Right lobe of liver (tissue), 4 donors: ENCODE measurements around the gene PIAS3.

Source experiments
- POLR2A ChIP-seq: fragments of 450-650 bp; IDR thresholded peaks from one replicate; pipeline ENCODE4 v1.6.1; 2017; ENCODE audit warnings: antibody characterized with exemption, mild to moderate bottlenecking
- TF ChIP-seq, protein P1 (sequence below), 4 donors: fragments of 200-600 bp in 3 of 4; fragments of 450-650 bp in 1 of 4; IDR thresholded peaks; one replicate each; pipeline versions ENCODE4 v1.5.1 to v1.8.0; 2016 to 2022; ENCODE audit warnings: antibody characterized with exemption in 4 of 4, mild to moderate bottlenecking in 2 of 4
- donor health status: DM: no; HTN: no; CAD: no.
- donor health status: DM: no; HTN: no; CAD: no.
- donor health status: DM: no; HTN: yes; CAD: no.

DNA sequence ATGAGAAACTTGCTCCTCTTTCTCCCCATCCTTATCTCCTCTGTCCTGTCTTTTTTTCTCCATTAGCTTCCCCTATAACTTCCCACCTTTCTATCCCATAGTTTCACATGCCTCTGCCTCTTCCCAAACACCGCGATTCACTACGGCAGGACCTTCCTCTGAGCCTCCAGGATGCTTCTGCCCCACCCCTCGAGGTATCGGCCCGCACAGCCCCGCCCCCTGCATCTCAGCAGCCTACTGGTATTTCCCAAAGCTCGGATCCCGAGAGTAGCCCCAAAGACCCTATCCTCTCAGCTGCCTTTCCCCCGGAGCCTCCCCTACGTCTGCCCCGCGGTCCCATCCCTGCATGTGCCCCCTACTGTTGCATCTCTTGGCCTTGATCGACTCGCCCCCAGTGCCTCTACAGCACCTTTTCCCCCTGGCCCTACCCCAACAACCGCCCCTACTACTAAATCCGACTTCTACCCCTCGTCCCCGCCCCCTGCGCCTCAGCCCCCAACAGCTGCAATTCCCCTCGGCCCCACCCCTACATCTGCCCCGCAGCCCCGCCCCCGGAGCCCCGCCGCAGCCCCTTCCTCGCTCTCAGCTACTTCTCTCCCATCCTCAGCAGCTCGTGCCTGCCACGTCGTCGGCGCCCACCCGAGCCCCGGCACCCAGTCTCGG, 512 bp downstream of the PIAS3 start:
- TF ChIP-seq, protein P1, sequence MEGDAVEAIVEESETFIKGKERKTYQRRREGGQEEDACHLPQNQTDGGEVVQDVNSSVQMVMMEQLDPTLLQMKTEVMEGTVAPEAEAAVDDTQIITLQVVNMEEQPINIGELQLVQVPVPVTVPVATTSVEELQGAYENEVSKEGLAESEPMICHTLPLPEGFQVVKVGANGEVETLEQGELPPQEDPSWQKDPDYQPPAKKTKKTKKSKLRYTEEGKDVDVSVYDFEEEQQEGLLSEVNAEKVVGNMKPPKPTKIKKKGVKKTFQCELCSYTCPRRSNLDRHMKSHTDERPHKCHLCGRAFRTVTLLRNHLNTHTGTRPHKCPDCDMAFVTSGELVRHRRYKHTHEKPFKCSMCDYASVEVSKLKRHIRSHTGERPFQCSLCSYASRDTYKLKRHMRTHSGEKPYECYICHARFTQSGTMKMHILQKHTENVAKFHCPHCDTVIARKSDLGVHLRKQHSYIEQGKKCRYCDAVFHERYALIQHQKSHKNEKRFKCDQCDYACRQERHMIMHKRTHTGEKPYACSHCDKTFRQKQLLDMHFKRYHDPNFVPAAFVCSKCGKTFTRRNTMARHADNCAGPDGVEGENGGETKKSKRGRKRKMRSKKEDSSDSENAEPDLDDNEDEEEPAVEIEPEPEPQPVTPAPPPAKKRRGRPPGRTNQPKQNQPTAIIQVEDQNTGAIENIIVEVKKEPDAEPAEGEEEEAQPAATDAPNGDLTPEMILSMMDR (IDR thresholded peaks at IDR 0.05), result no peak
- TF ChIP-seq POLR2A, result no peak
